Stomach (tissue), 4 donors: Measurements from ENCODE around the gene NDUFA8.

Source experiments
- POLR2A ChIP-seq, 4 donors: fragments of 450-650 bp; IDR thresholded peaks; one replicate each; pipeline ENCODE4 v1.6.1; 2016; ENCODE audit warnings: antibody characterized with exemption in 4 of 4, control low read depth in 2 of 4, mild to moderate bottlenecking in 1 of 4, moderate library complexity in 1 of 4
- TF ChIP-seq, protein P1 (sequence below), 7 experiments: fragments of 450-650 bp in 4 of 7; fragments of 200-600 bp in 3 of 7; sonication (generic) in 3 of 7; IDR thresholded peaks; one replicate each; pipeline ENCODE4 v1.5.1; 2016 to 2019; ENCODE audit warnings: antibody characterized with exemption in 7 of 7, control low read depth in 2 of 7, mild to moderate bottlenecking in 1 of 7

DNA sequence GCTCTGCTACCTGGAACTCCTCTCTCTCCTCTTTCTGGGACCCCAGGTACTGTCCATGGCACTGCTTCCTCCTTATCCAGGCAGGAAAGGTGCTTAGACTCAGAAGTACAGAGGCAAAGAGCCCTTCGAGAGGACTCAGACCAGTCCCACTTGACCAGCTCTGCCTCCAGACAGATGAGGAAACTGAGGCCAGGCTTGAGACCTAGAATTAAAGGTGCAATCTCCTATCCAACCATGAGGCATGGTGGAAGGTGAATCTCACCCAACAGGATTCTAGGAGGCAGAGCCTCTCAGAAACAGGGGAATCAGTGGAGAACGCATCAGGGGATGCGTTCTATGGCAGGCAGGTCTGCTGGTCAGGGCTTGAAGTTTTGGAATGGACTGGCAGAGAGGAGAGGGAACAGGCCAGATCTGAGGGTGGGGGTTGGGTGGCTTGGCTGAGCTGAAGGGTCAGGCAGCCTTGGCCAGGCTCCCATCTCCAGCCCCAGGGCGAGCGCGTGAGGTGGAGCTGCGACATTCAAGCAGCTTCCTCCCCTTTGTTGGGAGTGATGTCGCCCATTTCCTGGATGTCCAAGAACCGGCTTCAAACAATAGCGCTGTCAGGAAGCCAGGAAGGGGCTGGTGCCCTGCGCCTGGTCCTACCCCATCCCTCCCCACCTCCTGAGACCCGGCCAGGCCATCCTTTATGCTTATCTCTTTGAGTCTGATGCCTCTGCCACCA is 26.2 kb downstream of the NDUFA8 start:
- TF ChIP-seq, protein P1, sequence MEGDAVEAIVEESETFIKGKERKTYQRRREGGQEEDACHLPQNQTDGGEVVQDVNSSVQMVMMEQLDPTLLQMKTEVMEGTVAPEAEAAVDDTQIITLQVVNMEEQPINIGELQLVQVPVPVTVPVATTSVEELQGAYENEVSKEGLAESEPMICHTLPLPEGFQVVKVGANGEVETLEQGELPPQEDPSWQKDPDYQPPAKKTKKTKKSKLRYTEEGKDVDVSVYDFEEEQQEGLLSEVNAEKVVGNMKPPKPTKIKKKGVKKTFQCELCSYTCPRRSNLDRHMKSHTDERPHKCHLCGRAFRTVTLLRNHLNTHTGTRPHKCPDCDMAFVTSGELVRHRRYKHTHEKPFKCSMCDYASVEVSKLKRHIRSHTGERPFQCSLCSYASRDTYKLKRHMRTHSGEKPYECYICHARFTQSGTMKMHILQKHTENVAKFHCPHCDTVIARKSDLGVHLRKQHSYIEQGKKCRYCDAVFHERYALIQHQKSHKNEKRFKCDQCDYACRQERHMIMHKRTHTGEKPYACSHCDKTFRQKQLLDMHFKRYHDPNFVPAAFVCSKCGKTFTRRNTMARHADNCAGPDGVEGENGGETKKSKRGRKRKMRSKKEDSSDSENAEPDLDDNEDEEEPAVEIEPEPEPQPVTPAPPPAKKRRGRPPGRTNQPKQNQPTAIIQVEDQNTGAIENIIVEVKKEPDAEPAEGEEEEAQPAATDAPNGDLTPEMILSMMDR (IDR thresholded peaks at IDR 0.05): no peak
- TF ChIP-seq POLR2A (IDR thresholded peaks at IDR 0.05): no peak
